ENCODE results near the gene TPTE. TPM values are rescaled to one million over a fixed set of nuclear protein-coding genes. Genes with fewer than 3 reads are reported as not detected.
"Not testable (repeated sequence)": the region's sequence is repeated elsewhere in the genome, so short reads cannot be mapped to it uniquely, and the experiment has no call there.

TPTE gene
- total RNA-seq, 4 donors from 2014 or later = not detected

- H3K4me1 ChIP-seq = no peaks in the 10 kb centered on the region
- H3K9me3 ChIP-seq = peaks cover 0 to 4% (median 0%) of the 10 kb centered on the region in 3 donors
- 56 to 66% methylated on average over 3 of the region's 3 CpGs for WGBS, 2 donors (ENCODE audit: low coverage in 1 of 2)
- no peak overlapping the region for H3K27ac ChIP-seq
- no peak for ATAC-seq
- H3K27me3 ChIP-seq = no peaks in the 10 kb centered on the region
- H3K36me3 ChIP-seq = no peaks in the 10 kb centered on the region
- TF ChIP-seq CTCF (IDR thresholded peaks at IDR 0.05) (no peak), POLR2A (IDR thresholded peaks at IDR 0.05) (no peak), EP300 (IDR thresholded peaks at IDR 0.05) (no peak), POLR2AphosphoS5 (IDR thresholded peaks at IDR 0.05) (no peak)
- H3K4me3 ChIP-seq = no peak overlapping the region
Measured at GRCh38 chr21:10539956-10540355, 18.6 kb downstream of the TPTE start.

DNA sequence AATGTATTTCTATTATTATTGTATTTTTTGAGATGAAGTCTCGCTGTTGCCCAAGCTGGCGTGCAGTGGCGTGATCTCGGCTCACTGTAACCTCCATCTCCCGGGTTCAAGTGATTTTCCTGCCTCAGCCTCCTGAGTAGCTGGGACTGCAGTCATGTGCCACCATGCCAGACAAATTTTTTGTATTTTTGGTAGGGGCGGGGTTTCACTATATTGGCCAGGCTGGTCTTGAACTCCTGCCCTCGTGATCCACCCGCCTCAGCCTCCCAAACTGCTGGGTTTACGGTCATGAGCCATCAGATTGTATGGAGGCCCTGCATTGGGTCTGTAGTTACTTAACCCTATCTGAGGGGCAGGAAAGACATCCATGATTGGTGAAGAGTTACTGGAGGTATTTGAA, 23.0 kb downstream of the TPTE start:
- WGBS, 2 donors (ENCODE audit: low coverage in 1 of 2) = 74 to 76% methylated on average over 8 to 9 of the region's 9 CpGs
- not testable (repeated sequence) for H3K36me3 ChIP-seq, H3K27ac ChIP-seq, H3K4me3 ChIP-seq, ATAC-seq, H3K27me3 ChIP-seq, H3K4me1 ChIP-seq
- peaks cover 0 to 17% (median 2%) of the 10 kb centered on the region in 3 donors for H3K9me3 ChIP-seq

- H3K4me1 ChIP-seq, H3K36me3 ChIP-seq, H3K27me3 ChIP-seq, H3K4me3 ChIP-seq, H3K27ac ChIP-seq, ATAC-seq: not testable (repeated sequence)
- H3K9me3 ChIP-seq = peaks cover 0 to 21% (median 3%) of the 10 kb centered on the region in 3 donors
- WGBS, 2 donors (ENCODE audit: low coverage in 1 of 2) = 44% methylated on average over 4 of the region's 4 CpGs; no CpG with 5 or more reads in 1 of the 2 donors
Measured at GRCh38 chr21:10547868-10548267, 26.5 kb downstream of the TPTE start.

- peaks cover 0 to 21% (median 3%) of the 10 kb centered on the region in 3 donors for H3K9me3 ChIP-seq
- H3K4me1 ChIP-seq, ATAC-seq, H3K27me3 ChIP-seq, H3K4me3 ChIP-seq, H3K36me3 ChIP-seq, H3K27ac ChIP-seq: not testable (repeated sequence)
- 94% methylated on average over 2 of the region's 2 CpGs; no CpG with 5 or more reads in 1 of the 2 donors for WGBS, 2 donors (ENCODE audit: low coverage in 1 of 2)
Measured at GRCh38 chr21:10548331-10548954, 27.1 kb downstream of the TPTE start.

DNA sequence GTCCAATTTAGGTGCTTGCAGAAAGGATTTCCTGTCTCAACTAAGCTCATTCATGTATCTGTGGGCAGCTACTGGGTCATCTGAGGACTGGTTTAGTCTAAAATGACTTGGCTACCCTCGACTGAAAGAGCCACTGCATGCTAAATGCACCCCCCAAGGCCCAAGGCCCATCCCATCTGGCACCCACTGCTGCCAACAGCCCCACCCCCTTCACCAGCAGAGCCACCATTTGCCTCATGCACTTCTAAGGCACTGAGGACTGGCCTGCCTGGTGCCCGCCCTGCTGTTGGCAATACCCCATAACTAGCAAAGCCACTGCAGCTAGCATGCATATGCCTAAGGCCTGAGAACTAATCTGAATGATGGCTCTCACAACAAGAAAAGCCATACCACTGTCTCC, 49.4 kb downstream of the TPTE start:
- not testable (repeated sequence) for H3K4me1 ChIP-seq, H3K36me3 ChIP-seq, H3K27me3 ChIP-seq, H3K27ac ChIP-seq, ATAC-seq, H3K4me3 ChIP-seq
- 25 to 50% methylated on average over 1 to 2 of the region's 2 CpGs for WGBS, 2 donors (ENCODE audit: low coverage in 1 of 2)
- peaks cover 0 to 46% (median 4%) of the 10 kb centered on the region in 3 donors for H3K9me3 ChIP-seq

DNA sequence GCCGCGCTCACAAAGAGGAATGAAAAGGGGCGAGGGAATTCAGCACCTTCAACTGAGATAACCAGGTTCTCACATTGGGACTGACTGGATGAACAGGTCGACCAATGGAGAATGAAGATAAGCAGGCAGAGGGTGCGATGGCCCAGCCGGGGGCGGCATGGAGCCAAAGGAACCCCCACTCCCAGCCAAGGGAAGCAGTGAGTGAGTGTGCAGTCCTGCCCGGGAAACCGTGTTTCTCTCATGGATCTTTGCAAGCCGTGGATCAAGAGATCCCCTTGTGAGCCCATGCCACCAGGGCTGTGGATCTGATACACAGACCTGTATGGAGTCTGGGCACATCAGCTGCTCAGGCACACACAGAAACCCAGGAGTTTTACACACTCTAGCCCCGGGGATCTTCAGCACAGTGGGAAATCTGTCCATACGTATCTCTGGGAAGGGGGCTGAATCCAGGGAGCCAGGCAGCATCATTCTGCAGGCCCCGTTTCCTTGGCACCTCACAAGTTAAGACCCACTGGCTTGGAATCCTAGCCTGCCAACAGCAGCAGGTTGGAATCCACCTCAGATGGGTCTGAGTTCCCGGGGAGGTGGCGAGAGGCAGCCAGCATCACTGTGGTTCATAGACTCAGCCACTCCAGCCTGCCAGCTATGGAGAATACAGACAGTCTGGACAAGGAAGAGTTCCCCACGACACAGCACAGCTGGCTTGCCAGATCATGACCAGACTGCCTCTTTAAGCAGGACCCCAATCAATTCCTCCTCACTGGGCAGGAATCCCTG, 53.3 kb downstream of the TPTE start:
- WGBS, 2 donors (ENCODE audit: low coverage in 1 of 2) = 70 to 72% methylated on average over 13 to 15 of the region's 16 CpGs

DNA sequence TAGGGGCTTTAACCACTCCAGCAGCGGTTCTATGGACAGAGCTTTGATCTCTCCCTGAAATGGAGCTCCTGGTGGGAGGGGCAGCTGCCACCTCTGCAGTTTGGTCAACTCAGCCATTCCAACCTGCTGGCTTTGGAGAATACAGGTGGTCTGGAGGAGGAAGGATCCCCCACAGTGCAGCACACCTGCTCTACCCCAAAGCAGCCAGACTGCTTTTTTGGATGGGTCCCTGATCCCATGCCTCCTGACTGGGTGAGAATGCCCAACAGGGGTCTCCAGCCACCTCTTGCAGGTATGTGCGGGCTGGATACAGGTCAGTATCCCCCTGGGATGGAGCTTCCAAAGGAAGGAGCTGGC, 53.9 kb downstream of the TPTE start:
- Histone ChIP-seq H3K36me3 (no peaks in the 10 kb centered on the region), H3K9me3 (peaks cover 0 to 45% (median 0%) of the 10 kb centered on the region in 3 donors), H3K27me3 (no peaks in the 10 kb centered on the region), H3K27ac (no peak overlapping the region), H3K4me1 (no peaks in the 10 kb centered on the region), H3K4me3 (no peak overlapping the region)
- 79 to 100% methylated on average over 1 to 2 of the region's 2 CpGs for WGBS, 2 donors (ENCODE audit: low coverage in 1 of 2)
- TF ChIP-seq POLR2AphosphoS5 (IDR thresholded peaks at IDR 0.05) = no peak
- TF ChIP-seq POLR2A (IDR thresholded peaks at IDR 0.05) = no peak
- TF ChIP-seq EP300 (IDR thresholded peaks at IDR 0.05) = no peak
- no peak for TF ChIP-seq CTCF (IDR thresholded peaks at IDR 0.05)
- no peak for ATAC-seq

More for the DNA sequence above, 53.3 kb downstream of the TPTE start:
- not testable (repeated sequence) for H3K27me3 ChIP-seq, H3K27ac ChIP-seq, H3K4me1 ChIP-seq, ATAC-seq, H3K36me3 ChIP-seq, H3K4me3 ChIP-seq
- peaks cover 0 to 45% (median 0%) of the 10 kb centered on the region in 3 donors for H3K9me3 ChIP-seq

DNA sequence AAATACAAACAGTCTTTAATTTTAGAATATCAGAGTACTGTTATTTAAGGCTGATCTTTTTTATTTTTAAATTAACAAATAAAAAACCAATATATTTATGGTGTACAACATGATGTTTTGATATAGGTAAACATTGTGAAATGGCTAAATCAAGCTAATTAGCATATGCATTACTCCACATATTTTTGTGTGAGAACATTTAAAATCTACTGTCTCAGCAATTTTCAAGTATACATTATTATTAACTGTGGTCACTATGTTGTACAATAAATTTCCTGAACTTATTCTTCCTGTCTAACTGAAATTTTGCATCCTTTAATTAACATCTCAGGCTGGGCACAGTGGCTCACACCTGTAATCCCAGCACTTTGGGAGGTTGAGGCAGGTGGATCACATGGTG, 57.5 kb downstream of the TPTE start:
- not testable (repeated sequence) for ATAC-seq, H3K27ac ChIP-seq, H3K4me1 ChIP-seq, H3K36me3 ChIP-seq, H3K4me3 ChIP-seq, H3K27me3 ChIP-seq
- peaks cover 0 to 20% (median 3%) of the 10 kb centered on the region in 3 donors for H3K9me3 ChIP-seq

GRCh38 chr21:10589115-10589514, 67.7 kb downstream of the TPTE start:
- H3K4me3 ChIP-seq, H3K27me3 ChIP-seq, H3K4me1 ChIP-seq, H3K36me3 ChIP-seq, H3K27ac ChIP-seq, ATAC-seq: not testable (repeated sequence)
- H3K9me3 ChIP-seq = peaks cover 0 to 17% (median 0%) of the 10 kb centered on the region in 3 donors
- 0% methylated on average over 1 of the region's 1 CpG; no CpG with 5 or more reads in 1 of the 2 donors for WGBS, 2 donors (ENCODE audit: low coverage in 1 of 2)

GRCh38 chr21:10607074-10607473, 85.7 kb downstream of the TPTE start:
- not testable (repeated sequence) for H3K36me3 ChIP-seq, H3K27me3 ChIP-seq, H3K4me1 ChIP-seq, H3K27ac ChIP-seq, H3K4me3 ChIP-seq, ATAC-seq
- 63% methylated on average over 7 of the region's 7 CpGs for WGBS, 2 donors (ENCODE audit: low coverage in 1 of 2)
- H3K9me3 ChIP-seq = peaks cover 0 to 23% (median 0%) of the 10 kb centered on the region in 3 donors

GRCh38 chr21:10614285-10614684, 92.9 kb downstream of the TPTE start:
- H3K36me3 ChIP-seq, ATAC-seq, H3K4me3 ChIP-seq, H3K27ac ChIP-seq, H3K27me3 ChIP-seq, H3K4me1 ChIP-seq: not testable (repeated sequence)
- 69% methylated on average over 6 of the region's 6 CpGs for WGBS, 2 donors (ENCODE audit: low coverage in 1 of 2)
- peaks cover 0 to 21% (median 2%) of the 10 kb centered on the region in 3 donors for H3K9me3 ChIP-seq
